IMR-90 (cell line): Measurements from ENCODE around the gene ACAN.

ENCODE experiments used
- BHLHE40 ChIP-seq: fragments of 150-350 bp; IDR thresholded peaks from 2 replicates; pipeline ENCODE4 v1.6.1; 2016; ENCODE audit warnings: mild to moderate bottlenecking, low read depth, low read length
- FOS ChIP-seq: fragments of 150-350 bp; IDR thresholded peaks from 2 replicates; pipeline ENCODE4 v1.6.1; 2016; ENCODE audit warnings: low read depth, low read length
- MAFK ChIP-seq: IDR thresholded peaks from 2 replicates; pipeline ENCODE4 v1.6.1; 2012; ENCODE audit warnings: low read depth, low read length, improper control_type of control experiment
- POLR2A ChIP-seq: IDR thresholded peaks from 2 replicates; pipeline ENCODE4 v1.6.1; 2012; ENCODE audit warnings: mild to moderate bottlenecking, low read depth, low read length
- RAD21 ChIP-seq: IDR thresholded peaks from 2 replicates; pipeline ENCODE4 v1.6.1; 2012; ENCODE audit warnings: low read length, improper control_type of control experiment
- RCOR1 ChIP-seq: IDR thresholded peaks from 2 replicates; pipeline ENCODE4 v1.6.1; 2012; ENCODE audit warnings: mild to moderate bottlenecking, low read length, improper control_type of control experiment; ENCODE audit not compliant: insufficient replicate concordance
- TF ChIP-seq, protein P1 (sequence below): conservative IDR thresholded peaks from 2 replicates; pipeline ENCODE4 v1.5.1; 2012; ENCODE audit warnings: mild to moderate bottlenecking, low read depth, low read length, improper control_type of control experiment
- TF ChIP-seq, protein P2 (sequence below): fragments of 150-350 bp; IDR thresholded peaks from 2 replicates; pipeline ENCODE4 v1.6.1; 2017; ENCODE audit warnings: mild to moderate bottlenecking, antibody characterized with exemption, low read length, low read depth

DNA sequence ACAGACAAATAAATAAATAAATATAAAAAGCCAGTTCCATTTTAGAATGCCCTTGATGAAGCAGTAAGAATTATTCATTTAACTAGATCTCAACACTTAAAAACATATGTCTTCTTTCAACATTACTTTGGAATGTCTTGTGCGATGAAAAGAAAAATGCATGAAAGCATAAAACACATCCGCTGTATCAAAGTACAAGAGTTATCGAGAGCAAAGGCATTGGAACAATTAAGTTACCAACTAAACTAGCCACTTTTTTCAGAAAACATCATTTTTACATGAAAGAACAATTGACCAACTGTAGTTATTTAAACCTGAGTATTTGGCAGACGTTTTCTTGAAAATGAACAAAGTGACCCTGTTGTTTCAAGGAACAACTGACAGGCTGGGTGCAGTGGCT is 27.5 kb upstream of the ACAN start:
- TF ChIP-seq POLR2A (no peak), MAFK (no peak), RAD21 (no peak), RCOR1 (no peak), BHLHE40 (no peak), FOS (no peak)
- TF ChIP-seq, protein P1, sequence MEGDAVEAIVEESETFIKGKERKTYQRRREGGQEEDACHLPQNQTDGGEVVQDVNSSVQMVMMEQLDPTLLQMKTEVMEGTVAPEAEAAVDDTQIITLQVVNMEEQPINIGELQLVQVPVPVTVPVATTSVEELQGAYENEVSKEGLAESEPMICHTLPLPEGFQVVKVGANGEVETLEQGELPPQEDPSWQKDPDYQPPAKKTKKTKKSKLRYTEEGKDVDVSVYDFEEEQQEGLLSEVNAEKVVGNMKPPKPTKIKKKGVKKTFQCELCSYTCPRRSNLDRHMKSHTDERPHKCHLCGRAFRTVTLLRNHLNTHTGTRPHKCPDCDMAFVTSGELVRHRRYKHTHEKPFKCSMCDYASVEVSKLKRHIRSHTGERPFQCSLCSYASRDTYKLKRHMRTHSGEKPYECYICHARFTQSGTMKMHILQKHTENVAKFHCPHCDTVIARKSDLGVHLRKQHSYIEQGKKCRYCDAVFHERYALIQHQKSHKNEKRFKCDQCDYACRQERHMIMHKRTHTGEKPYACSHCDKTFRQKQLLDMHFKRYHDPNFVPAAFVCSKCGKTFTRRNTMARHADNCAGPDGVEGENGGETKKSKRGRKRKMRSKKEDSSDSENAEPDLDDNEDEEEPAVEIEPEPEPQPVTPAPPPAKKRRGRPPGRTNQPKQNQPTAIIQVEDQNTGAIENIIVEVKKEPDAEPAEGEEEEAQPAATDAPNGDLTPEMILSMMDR: no peak
- TF ChIP-seq, protein P2, sequence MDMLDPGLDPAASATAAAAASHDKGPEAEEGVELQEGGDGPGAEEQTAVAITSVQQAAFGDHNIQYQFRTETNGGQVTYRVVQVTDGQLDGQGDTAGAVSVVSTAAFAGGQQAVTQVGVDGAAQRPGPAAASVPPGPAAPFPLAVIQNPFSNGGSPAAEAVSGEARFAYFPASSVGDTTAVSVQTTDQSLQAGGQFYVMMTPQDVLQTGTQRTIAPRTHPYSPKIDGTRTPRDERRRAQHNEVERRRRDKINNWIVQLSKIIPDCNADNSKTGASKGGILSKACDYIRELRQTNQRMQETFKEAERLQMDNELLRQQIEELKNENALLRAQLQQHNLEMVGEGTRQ: no peak
